A172 (cell line): ENCODE measurements around the gene SEC23A. TPM values are rescaled to one million over a fixed set of nuclear protein-coding genes. Genes with fewer than 3 reads are reported as not detected.
"Not testable (repeated sequence)": the region's sequence is repeated elsewhere in the genome, so short reads cannot be mapped to it uniquely, and the experiment has no call there.

Experiments
- DNase-seq: peaks from one replicate; pipeline ENCODE4 v3.0.0-alpha.2; 2015; ENCODE audit warnings: low spot score
- total RNA-seq: library from RNA; depleted of rRNA; stranded (reverse); fragments of >200 nt; shearing (Covaris generic); gene quantifications from 2 replicates; pipeline ENCODE4 v1.2.3, GENCODE V29; 2014

The SEC23A gene
- total RNA-seq, 1 experiment from 2014 or later, result 127 TPM

- no peak for DNase-seq
These were observed 11.3 kb downstream of the SEC23A start for GRCh38 chr14:39091716-39092115.

GRCh38 chr14:39090548-39091111 lies 12.4 kb downstream of the SEC23A start:
- no peak for DNase-seq

GRCh38 chr14:39087493-39087892 lies 15.5 kb downstream of the SEC23A start:
- DNase-seq, result no peak

- DNase-seq, result no peak
These were observed 17.1 kb downstream of the SEC23A start for GRCh38 chr14:39085933-39086332.

GRCh38 chr14:39083127-39083526 lies 19.9 kb downstream of the SEC23A start:
- no peak for DNase-seq

GRCh38 chr14:39080886-39081285 lies 22.1 kb downstream of the SEC23A start:
- DNase-seq, result no peak

- DNase-seq, result no peak
These were observed 31.9 kb downstream of the SEC23A start for GRCh38 chr14:39071096-39071495.

GRCh38 chr14:39069923-39070322 lies 33.1 kb downstream of the SEC23A start:
- DNase-seq, result no peak

GRCh38 chr14:39069169-39069805 lies 33.7 kb downstream of the SEC23A start:
- not testable (repeated sequence) for DNase-seq

- no peak for DNase-seq
These were observed 42.1 kb downstream of the SEC23A start for GRCh38 chr14:39060818-39061437.

GRCh38 chr14:39055786-39056474 lies 47.1 kb downstream of the SEC23A start:
- DNase-seq, result no peak

GRCh38 chr14:39052869-39053454 lies 50.1 kb downstream of the SEC23A start:
- not testable (repeated sequence) for DNase-seq

- peak; percentile 81 for DNase-seq
These were observed 52.6 kb downstream of the SEC23A start for GRCh38 chr14:39050389-39050788.

GRCh38 chr14:39045889-39046288 lies 57.1 kb downstream of the SEC23A start:
- not testable (repeated sequence) for DNase-seq

GRCh38 chr14:39043352-39043943 lies 59.6 kb downstream of the SEC23A start:
- no peak for DNase-seq

- DNase-seq, result no peak
These were observed 62.5 kb downstream of the SEC23A start for GRCh38 chr14:39040529-39040928.

GRCh38 chr14:39038542-39038941 lies 64.5 kb downstream of the SEC23A start:
- no peak for DNase-seq

GRCh38 chr14:39036760-39037159 lies 66.3 kb downstream of the SEC23A start:
- DNase-seq, result no peak

- DNase-seq, result no peak
These were observed 67.7 kb downstream of the SEC23A start for GRCh38 chr14:39035336-39035735.

- no peak for DNase-seq
These were observed 68.3 kb downstream of the SEC23A start for GRCh38 chr14:39034481-39035296.

- DNase-seq, result no peak
These were observed 69.7 kb downstream of the SEC23A start for GRCh38 chr14:39033371-39033770.
